Astrocyte of the hippocampus (primary cell): ENCODE data around the gene S100PBP.
A peak's percentile ranks its signal among the peaks of the same experiment; 100 is the strongest.
"Not testable (repeated sequence)": the region's sequence is repeated elsewhere in the genome, so short reads cannot be mapped to it uniquely, and the experiment has no call there.

ENCODE experiments used
- DNase-seq: peaks from one replicate; pipeline ENCODE4 v3.0.0; 2011; ENCODE audit warnings: low read depth, low spot score

S100PBP gene

GRCh38 chr1:32900371-32900955, 83.0 kb downstream of the S100PBP start:
- DNase-seq: no peak

DNA sequence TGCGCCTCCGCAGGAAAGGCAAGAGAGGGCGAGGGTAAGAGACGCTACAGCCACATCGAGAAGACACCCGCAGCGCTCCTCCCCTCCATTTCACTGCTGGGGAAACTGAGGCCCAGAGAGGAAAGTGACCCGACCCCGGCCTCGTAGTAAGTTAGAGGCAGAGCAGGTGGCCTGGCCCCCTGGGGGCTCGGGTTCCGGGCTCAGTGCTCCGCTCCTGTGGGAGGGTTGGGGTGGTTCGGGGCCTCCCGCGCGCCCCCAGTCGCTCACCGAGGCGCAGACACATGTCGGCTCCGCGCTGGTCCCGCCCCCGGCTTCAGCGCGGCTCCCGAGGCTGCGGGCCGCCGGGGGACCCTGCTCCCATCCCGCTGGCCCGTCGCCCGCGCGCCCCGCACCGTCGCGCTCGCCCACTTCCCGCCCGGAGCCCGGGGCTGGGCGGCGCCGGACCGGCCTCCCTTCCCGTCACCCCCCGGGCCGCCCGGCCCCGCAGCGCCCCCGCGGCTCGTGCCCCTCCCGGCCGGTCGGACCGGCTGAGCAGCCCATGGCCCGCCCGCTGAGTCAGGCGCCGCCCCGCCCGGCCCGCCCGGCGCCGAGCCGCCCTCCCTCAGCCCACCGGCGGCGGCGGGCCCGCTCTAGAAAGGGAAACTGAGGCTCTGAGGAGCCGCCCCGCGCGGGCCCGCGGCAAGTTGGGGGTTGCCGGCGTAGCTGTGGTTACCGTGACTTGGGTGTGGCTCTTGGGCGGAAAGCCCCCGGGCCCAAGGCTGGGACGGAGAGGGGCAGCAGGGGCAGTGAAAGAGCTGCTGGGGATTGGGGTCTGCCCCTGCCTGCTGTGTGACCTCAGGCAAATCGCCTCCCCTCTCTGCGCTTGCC, 83.7 kb downstream of the S100PBP start, which contains the start of gene TMEM54:
Gene TMEM54 (minus strand): TSS at position 434 of the 867 bp plus-strand sequence. CDS start 151 bp downstream, at position 283.
- peak; percentile 65 for DNase-seq

- DNase-seq: no peak
These were observed 84.5 kb downstream of the S100PBP start for GRCh38 chr1:32901823-32902534.

GRCh38 chr1:32902535-32902920, 85.1 kb downstream of the S100PBP start:
- DNase-seq: no peak

- DNase-seq: no peak
These were observed 86.7 kb downstream of the S100PBP start for GRCh38 chr1:32903991-32904785.

GRCh38 chr1:32904797-32905196, 87.3 kb downstream of the S100PBP start:
- no peak for DNase-seq

- DNase-seq: not testable (repeated sequence)
These were observed 88.1 kb downstream of the S100PBP start for GRCh38 chr1:32905588-32905987.

GRCh38 chr1:32906654-32907053, 89.2 kb downstream of the S100PBP start:
- DNase-seq: no peak

DNA sequence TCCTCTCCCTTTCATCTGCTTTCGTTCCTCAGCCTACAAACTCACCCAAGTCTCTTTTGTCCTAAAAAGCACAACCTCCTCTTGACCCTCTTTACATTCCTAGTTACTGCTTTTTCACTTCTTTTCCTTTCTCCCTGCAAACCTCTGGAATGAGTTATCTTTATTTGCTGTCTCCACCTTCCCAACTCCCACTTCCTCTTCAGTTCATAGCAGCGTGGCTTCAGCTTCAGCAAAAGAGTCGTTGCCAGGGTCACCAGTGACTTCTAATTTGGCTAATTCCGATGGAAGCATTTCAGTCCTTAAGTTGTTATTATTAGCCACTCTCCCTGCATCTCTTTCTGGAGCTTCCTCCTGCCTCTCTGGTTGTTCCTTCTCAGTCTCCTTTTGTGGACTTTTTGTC, 90.0 kb downstream of the S100PBP start:
- DNase-seq: peak; percentile 13
